T-helper 17 cell (primary cell): ENCODE data around the gene NPIPA3. TPM values are rescaled to one million over a fixed set of nuclear protein-coding genes. Genes with fewer than 3 reads are reported as not detected.
A peak's percentile ranks its signal among the peaks of the same experiment; 100 is the strongest.
"Not testable (repeated sequence)": the region's sequence is repeated elsewhere in the genome, so short reads cannot be mapped to it uniquely, and the experiment has no call there.

ENCODE experiments used
- ATAC-seq: fragments of 150-1000 bp; cut with Tn5 transposase; 2 replicates; pipeline ENCODE4 v1.10.0; 2021; ENCODE audit warnings: mild to moderate bottlenecking, moderate library complexity
- DNase-seq, 3 donors: peaks; one replicate each; pipeline versions ENCODE4 v3.0.0 to v3.0.0-alpha.2; 2020 to 2021
- H3K9me3 ChIP-seq: one replicate; pipeline ENCODE4 v1.7.0; 2013; ENCODE audit warnings: low read length, mild to moderate bottlenecking; ENCODE audit not compliant: control insufficient read depth, poor library complexity, severe bottlenecking
- H3K27ac Mint-ChIP-seq: one replicate; pipeline ENCODE4 v1.8.0; 2022; ENCODE audit warnings: mild to moderate bottlenecking, moderate library complexity, mixed read lengths
- H3K27me3 Mint-ChIP-seq: one replicate; pipeline ENCODE4 v1.8.0; 2022; ENCODE audit warnings: mixed read lengths
- H3K36me3 Mint-ChIP-seq: one replicate; pipeline ENCODE4 v1.8.0; 2022; ENCODE audit warnings: low read depth, mixed read lengths
- H3K4me1 Mint-ChIP-seq: one replicate; pipeline ENCODE4 v1.8.0; 2022; ENCODE audit warnings: mild to moderate bottlenecking, mixed read lengths
- H3K4me3 Mint-ChIP-seq: one replicate; pipeline ENCODE4 v1.8.0; 2022; ENCODE audit warnings: mild to moderate bottlenecking, moderate library complexity, mixed read lengths
- total RNA-seq, 4 donors: library from RNA in 2 of 4; stranded (reverse) in 2 of 4; gene quantifications; one replicate each; pipeline ENCODE4 v1.2.3 and lab custom pipeline; 2022 to 2026

The NPIPA3 gene
- total RNA-seq (1 to 10 TPM in 1 of 2 donors, not detected in 1; 1.5 TPM), total RNA-seq (lab: John Stamatoyannopoulos, UW) (0 to 0.15 reads per million in 2 donors)

GRCh38 chr16:14703156-14704011 lies at the start of gene NPIPA3:
Gene NPIPA3, plus strand, starts transcription at chr16:14703411. Its CDS starts 5,533 bp downstream, at chr16:14708944.
- not testable (repeated sequence) for H3K27ac Mint-ChIP-seq
- ATAC-seq = peak; percentile 100

DNA sequence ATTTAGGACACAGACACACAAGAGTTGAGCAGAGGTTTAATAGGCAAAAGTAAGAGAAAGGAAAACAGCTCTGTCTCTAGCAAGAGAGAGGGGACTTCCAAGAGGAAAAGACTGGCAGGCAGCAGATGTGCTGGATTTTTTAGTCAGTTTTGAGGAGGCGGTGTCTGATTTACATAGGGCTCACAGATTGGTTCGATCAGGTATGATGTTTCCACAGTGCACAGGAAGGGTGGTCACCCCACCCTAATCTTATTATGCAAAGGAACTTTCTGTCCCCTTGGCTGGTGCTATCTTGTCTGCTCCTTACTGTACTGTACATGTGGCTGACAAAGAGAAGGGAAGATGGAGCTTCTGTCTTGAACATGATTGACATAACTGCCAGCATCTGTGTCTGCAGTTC lies 45.1 kb upstream of the NPIPA3 start:
- Mint-ChIP-seq H3K27ac (no peak overlapping the region), H3K4me1 (peaks cover 2% of the 10 kb centered on the region), H3K4me3 (no peak overlapping the region), H3K27me3 (no peaks in the 10 kb centered on the region), H3K36me3 (peaks cover 8% of the 10 kb centered on the region)
- H3K9me3 ChIP-seq = no peaks in the 10 kb centered on the region
- ATAC-seq (no peak), DNase-seq (no peak)

More at GRCh38 chr16:14703156-14704011, at the start of gene NPIPA3:
- not testable (repeated sequence) for H3K4me3 Mint-ChIP-seq, H3K36me3 Mint-ChIP-seq, DNase-seq, H3K4me1 Mint-ChIP-seq, H3K9me3 ChIP-seq, H3K27me3 Mint-ChIP-seq

DNA sequence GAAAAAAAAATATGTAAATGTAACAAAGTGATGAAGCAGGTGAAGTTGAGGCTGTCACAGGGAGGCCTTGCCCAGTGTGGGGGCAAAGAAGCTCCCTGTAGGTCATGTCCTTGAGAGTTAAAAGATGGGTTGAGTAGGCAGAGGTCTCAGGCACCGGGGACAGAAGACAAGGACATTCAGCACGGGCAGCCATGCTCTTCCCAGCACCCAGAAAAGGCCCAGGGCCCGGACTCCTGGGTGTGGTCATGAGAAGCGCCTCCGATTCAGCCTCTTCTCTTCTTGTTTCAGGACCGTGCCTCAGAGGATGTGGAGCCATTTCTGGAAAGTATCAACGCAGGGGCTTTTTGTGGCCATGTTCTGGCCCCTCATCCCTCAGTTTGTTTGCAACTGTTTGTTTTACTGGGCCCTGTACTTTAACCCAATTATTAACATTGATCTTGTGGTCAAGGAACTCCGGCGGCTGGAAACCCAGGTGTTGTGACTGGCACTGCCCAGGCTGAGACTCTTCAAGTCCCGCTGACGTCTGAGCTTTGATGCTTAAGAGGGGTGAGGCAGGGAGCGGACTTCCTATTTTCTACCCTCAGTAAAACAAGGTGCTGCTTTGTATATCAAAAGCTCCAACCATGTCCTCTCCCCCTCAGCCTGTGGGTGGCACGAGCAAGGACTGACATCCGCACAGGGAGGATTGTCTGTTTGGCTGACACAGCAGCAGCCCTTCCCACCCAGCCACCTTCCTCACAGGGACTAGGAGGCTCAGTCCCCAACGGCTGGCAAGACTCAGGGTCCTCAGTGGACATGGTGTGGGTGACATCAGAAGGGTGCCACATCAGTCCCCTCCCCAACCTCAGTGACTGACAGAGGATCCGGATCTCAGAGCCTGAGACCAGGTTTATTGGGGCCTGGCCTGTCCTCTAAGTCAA lies 35.6 kb upstream of the NPIPA3 start:
- Mint-ChIP-seq H3K4me1 (peaks cover 3% of the 10 kb centered on the region), H3K36me3 (peaks cover under 1% of the 10 kb centered on the region), H3K27ac (no peak overlapping the region), H3K4me3 (no peak overlapping the region), H3K27me3 (no peaks in the 10 kb centered on the region)
- no peak for ATAC-seq
- H3K9me3 ChIP-seq = no peaks in the 10 kb centered on the region
- DNase-seq = no peak

DNA sequence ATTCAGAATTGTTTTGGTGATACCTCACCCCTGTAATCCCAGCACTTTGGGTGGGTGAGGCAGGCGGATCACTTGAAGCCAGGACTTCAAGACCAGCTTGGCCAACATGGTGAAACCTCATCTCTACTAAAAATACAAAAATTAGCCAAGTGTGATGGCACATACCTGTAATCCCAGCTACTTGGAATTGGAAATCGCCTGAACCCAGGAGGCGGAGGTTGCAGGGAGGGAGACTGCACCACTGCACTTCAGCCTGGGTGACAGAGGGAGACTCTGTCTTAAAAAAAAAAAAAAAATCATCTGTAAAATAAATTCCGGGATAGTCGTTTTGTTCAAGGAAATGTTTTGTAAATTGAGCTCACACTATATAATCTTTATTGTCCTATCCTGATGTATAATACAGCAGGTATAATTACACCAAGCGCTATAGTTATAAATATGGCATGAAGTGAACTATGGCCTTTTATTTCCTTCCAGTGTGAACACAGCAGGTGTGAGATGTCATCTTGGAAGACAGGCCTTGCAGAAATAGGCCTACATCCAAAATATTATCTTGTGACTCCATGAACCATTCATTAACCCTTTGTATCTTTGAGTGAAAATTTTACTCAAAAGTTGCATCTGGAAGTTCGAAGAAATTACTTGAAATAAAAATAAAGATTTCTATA lies 34.5 kb upstream of the NPIPA3 start:
- Mint-ChIP-seq H3K4me1 (peaks cover 3% of the 10 kb centered on the region), H3K27ac (no peak overlapping the region), H3K4me3 (no peak overlapping the region), H3K36me3 (no peaks in the 10 kb centered on the region), H3K27me3 (no peaks in the 10 kb centered on the region)
- H3K9me3 ChIP-seq = no peaks in the 10 kb centered on the region
- no peak for DNase-seq
- ATAC-seq = no peak

- ATAC-seq (no peak), DNase-seq (no peak)
- H3K4me1 Mint-ChIP-seq = peaks cover 3% of the 10 kb centered on the region
- no peaks in the 10 kb centered on the region for H3K27me3 Mint-ChIP-seq
- H3K4me3 Mint-ChIP-seq = no peak overlapping the region
- H3K27ac Mint-ChIP-seq = no peak overlapping the region
- no peaks in the 10 kb centered on the region for H3K36me3 Mint-ChIP-seq
- H3K9me3 ChIP-seq = no peaks in the 10 kb centered on the region
Measured at GRCh38 chr16:14669776-14670175, 33.4 kb upstream of the NPIPA3 start.

DNA sequence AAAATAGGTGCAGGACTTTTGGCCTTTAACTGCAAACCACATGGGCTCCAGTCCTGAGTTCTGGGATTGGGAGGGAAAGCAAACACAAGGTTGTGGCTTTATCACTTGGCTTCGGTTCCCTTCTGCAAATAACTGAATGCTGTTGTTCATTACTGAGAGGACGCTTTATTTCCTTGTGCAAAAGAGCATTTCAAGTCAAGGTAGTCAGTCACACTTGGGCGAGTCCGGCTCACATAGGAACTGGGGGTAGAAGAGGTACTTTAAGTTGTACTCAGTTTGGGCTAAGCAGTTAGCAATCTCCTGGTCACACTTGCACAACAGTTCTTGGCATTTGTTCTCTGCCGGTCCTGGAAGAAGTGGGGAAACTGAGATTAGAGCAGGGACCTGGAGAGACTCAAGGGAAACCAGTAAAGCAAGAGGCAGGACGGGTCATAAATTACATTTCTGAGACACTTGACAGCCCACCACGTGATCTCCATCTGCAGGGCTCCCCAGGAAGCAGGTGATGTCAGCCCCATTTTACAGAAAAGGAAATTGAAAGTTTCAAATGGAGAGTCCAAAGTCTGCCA lies 30.7 kb upstream of the NPIPA3 start:
- ATAC-seq (no peak), DNase-seq (no peak)
- H3K9me3 ChIP-seq = no peaks in the 10 kb centered on the region
- Mint-ChIP-seq H3K4me1 (peaks cover 3% of the 10 kb centered on the region), H3K36me3 (no peaks in the 10 kb centered on the region), H3K27me3 (no peaks in the 10 kb centered on the region), H3K27ac (no peak overlapping the region), H3K4me3 (peak overlapping the region; percentile 3)

- DNase-seq = no peak
- H3K9me3 ChIP-seq = no peaks in the 10 kb centered on the region
- Mint-ChIP-seq H3K27me3 (peaks cover 6% of the 10 kb centered on the region), H3K4me1 (peaks cover 3% of the 10 kb centered on the region), H3K4me3 (no peak overlapping the region), H3K36me3 (peaks cover 3% of the 10 kb centered on the region), H3K27ac (no peak overlapping the region)
- no peak for ATAC-seq
Measured at GRCh38 chr16:14676633-14677032, 26.6 kb upstream of the NPIPA3 start.

- Mint-ChIP-seq H3K27me3 (peaks cover 6% of the 10 kb centered on the region), H3K27ac (no peak overlapping the region), H3K4me1 (peaks cover under 1% of the 10 kb centered on the region), H3K36me3 (peaks cover 3% of the 10 kb centered on the region), H3K4me3 (no peak overlapping the region)
- DNase-seq (no peak), ATAC-seq (no peak)
- no peaks in the 10 kb centered on the region for H3K9me3 ChIP-seq
Measured at GRCh38 chr16:14677627-14678026, 25.6 kb upstream of the NPIPA3 start.

DNA sequence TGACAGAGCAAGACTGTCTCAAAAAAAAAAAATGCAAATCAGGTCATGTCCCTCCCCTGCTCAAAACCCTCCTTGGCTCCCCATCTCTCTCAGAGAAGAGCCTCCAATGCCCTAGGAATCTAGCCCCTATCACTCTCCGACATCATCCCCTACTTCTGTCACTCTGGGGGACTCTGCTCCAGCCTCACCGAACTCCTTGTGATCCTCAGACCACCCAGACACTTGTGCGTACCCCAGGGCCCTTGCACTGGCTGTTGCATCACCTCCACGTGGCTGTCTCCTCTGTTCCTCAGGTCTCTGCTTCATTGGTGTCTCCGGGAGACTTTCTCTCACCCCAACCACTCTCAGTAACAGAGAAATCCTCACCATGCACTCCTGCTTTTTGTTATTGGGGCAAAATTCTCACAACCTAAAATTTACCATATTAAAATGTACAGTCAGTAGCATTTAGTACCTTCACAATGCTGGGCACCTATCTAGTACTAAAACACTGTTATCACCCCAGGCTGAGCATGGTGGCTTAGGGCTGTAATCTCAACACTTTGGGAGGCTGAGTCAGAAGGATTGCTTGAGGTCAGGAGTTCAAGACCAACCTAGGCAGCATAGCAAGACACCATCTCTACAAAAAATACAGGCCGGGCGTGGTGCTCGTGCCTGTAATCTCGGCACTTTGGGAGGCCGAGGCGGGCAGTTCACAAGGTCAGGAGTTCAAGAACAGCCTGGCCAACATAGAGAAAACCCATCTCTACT lies 24.3 kb upstream of the NPIPA3 start:
- no peaks in the 10 kb centered on the region for H3K9me3 ChIP-seq
- DNase-seq (no peak), ATAC-seq (no peak)
- H3K36me3 Mint-ChIP-seq = peaks cover 3% of the 10 kb centered on the region
- no peak overlapping the region for H3K27ac Mint-ChIP-seq
- H3K27me3 Mint-ChIP-seq = peaks cover 6% of the 10 kb centered on the region
- no peaks in the 10 kb centered on the region for H3K4me1 Mint-ChIP-seq
- no peak overlapping the region for H3K4me3 Mint-ChIP-seq

GRCh38 chr16:14680396-14680795 lies 22.8 kb upstream of the NPIPA3 start:
- H3K4me3 Mint-ChIP-seq, H3K4me1 Mint-ChIP-seq, H3K27me3 Mint-ChIP-seq, H3K36me3 Mint-ChIP-seq, DNase-seq, H3K27ac Mint-ChIP-seq, ATAC-seq, H3K9me3 ChIP-seq: not testable (repeated sequence)

DNA sequence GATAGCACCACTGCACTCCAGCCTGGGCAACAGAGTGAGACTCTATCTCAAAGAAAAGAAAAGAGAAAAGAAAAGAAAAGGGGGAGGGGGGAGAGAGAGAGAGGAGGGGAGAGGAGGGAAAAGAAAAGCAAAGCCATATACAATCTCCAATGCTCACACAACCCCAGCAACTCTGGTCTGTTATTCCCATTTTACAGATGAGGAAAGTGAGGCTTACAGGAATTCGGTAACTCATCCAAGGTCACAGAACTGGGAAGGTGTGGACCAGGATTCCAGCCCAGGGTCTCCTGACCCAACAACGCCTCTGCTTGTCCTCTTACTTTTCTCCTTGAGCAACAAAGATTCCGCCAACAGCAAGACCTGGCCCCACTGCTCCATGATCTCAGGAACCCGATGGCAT lies 22.1 kb upstream of the NPIPA3 start:
- Mint-ChIP-seq H3K4me3 (no peak overlapping the region), H3K36me3 (peaks cover 3% of the 10 kb centered on the region)

GRCh38 chr16:14682121-14682520 lies 21.1 kb upstream of the NPIPA3 start:
- peaks cover 3% of the 10 kb centered on the region for H3K36me3 Mint-ChIP-seq

More for the DNA sequence above, 22.1 kb upstream of the NPIPA3 start:
- peaks cover 6% of the 10 kb centered on the region for H3K27me3 Mint-ChIP-seq
- H3K4me1 Mint-ChIP-seq = no peaks in the 10 kb centered on the region
- no peak overlapping the region for H3K27ac Mint-ChIP-seq
- ATAC-seq (no peak), DNase-seq (no peak)
- H3K9me3 ChIP-seq = no peaks in the 10 kb centered on the region

More at GRCh38 chr16:14682121-14682520, 21.1 kb upstream of the NPIPA3 start:
- DNase-seq (no peak), ATAC-seq (no peak)
- Mint-ChIP-seq H3K27me3 (peaks cover 6% of the 10 kb centered on the region), H3K4me3 (no peak overlapping the region), H3K4me1 (no peaks in the 10 kb centered on the region), H3K27ac (no peak overlapping the region)
- no peaks in the 10 kb centered on the region for H3K9me3 ChIP-seq
